ENCODE data around the gene FHAD1.
A peak's percentile ranks its signal among the peaks of the same experiment; 100 is the strongest.
"Not testable (repeated sequence)": the region's sequence is repeated elsewhere in the genome, so short reads cannot be mapped to it uniquely, and the experiment has no call there.

The FHAD1 gene

DNA sequence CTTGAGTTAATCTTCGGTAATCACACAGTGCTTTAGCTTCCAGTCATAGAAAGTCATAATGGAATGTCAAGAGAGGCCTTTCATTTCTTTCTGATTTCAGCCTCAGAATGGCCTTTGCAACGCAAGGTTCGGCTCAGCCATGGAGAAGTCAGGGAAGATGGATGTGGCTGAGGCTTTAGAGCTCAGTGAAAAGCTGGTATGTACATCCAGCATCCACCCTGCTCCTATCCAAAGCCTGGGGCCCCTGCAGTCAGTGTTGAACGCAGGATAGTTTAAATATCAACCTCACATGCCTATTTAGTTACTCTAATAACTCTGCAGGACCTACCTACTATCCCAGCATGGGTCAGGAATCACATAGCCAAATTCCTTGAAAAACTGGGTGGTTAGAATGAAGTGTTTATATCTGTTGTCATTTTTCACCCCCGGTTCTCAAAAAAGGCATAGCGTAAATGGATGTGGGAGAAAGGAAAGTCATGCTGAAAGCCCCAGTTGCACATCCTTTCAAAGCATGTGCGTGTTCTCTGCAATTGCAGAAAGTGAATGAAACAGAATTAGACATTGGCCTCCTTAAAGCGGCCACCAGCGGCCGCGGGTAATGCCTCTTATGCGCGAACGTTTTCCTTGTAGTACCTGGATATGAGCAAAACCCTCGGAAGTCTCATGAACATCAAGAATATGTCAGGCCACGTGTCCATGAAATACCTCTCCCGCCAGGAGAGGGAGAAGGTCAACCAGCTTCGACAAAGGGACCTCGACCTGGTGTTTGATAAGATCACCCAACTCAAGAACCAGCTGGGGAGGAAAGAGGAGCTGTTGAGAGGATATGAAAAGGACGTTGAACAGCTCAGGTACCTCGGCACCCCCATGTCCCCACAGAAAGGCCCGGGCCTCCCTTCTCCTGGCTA is 133.8 kb downstream of the FHAD1 start:
- no peak for DNase-seq

DNA sequence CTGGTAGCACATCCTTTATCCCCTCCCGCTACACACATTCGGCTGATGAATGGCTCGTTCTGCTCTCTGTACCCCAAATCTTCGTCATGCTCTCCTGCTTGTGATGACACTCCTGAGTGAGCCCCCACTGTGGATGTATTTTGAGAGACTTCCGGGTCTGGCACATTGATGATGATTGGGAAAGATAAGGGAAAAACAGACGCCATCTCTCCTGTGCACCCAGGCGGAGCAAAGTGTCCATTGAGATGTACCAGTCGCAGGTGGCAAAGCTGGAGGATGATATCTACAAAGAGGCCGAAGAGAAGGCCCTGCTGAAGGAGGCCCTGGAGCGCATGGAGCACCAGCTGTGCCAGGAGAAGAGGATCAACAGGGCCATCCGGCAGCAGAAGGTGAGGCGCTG is 134.8 kb downstream of the FHAD1 start:
- DNase-seq, result no peak

DNA sequence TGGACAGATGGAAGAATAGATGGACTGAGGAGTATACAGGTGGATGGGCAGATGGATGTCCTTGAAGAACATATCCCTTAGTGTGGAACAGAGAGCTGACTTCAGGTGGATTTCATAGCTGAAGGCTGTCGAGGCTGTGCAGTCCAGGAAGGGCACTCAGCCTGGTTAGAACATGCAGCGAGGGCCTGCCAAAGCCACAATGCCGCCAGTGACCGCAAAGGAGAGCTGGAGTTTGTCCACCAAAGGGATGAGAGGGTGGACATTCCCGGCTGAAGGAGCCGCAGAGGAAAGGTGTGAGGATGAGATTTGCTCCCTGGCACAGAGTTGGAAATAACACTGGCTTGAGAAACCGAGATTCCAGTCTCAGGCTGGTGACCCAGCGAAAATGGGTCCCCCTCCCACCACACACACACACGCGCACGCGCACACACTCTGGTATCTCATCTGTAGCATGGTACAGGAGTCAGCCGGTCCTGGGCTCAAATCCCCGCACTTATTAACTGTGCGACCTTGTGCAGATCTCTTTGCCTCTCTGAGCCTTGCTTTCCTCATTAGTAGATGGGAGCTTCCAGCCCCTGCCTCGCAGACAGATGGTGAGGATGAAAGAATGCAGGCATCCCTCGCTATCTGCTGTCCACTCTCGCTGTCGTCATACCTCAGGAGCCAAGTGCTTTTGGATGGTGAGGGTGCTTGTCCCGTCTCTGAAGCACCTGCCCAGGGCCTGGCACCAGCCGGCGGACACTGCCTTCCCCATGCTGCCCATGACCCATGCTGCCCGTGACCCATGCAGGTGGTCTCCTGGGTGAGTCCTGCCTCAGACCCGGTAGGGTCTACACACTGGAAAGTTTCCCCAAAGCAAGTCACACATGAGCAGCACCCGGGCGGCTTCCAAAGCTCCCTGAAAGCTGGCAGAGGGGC is 135.8 kb downstream of the FHAD1 start:
- no peak for DNase-seq

DNA sequence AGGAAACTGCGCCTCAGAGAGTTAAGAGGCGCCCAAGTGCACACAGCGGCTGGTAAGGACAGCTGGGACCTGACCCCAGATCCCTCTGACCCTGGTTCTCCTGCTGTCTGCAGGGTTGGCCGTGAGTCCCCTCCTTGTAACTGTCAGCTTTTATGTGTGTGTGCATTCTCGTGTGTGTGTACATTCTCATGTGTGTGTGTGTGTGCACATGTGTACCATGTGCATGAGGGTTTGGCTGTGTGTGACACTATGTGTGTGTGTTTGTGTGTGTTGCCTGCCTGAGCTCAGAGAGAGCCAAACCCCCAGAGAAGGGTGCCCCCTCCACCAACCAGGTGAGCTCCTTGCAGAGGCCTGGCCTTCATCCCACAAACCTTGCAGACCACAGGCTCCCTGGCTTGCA is 136.8 kb downstream of the FHAD1 start:
- DNase-seq, result no peak

DNA sequence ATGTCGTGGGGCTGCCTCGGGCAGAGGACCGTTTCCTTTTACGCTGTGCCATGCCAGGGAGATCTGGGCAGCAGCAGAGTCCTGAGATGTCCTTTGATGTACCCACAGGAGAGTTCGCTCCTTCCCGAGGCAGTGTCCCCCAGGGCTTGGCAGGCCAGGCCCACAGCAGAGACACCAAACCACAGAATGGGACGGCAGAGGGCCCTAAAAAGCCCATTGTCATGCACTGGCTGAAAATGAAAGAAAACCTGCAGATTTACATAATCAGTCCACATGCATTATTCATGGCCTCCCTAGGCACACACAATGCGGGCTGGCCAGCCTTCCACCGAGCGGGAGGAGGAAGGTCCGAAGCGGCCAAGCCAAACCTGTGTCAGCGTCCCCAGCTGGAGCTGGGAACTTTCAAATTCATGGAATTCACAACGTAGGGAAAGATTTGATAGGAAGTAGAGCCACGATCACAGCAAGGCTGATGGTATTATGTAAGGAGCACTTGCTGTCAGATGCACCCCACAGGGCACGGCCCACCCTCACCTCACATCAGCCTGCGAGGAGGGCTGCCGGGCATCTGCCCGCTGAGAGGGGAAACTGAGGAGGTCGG is 137.4 kb downstream of the FHAD1 start:
- DNase-seq, result no peak

DNA sequence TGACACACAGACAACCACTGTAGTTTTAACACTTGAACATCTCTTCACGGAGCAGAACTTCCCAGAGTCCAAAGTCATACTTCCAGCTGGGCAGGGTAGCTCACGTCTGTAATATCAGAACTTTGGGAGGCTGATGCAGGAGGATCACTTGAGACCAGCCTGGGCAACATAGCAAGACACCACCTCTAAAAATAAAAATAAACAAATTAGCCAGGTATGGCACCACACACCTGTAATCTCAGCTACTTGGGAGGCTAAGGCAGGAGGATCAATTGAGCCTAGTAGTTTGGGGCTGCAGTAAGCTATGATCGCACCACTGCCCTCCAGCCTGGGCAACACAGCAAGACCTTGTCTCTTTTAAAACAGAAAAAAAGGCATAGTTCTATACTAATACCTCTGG is 138.4 kb downstream of the FHAD1 start:
- DNase-seq, result no peak

DNA sequence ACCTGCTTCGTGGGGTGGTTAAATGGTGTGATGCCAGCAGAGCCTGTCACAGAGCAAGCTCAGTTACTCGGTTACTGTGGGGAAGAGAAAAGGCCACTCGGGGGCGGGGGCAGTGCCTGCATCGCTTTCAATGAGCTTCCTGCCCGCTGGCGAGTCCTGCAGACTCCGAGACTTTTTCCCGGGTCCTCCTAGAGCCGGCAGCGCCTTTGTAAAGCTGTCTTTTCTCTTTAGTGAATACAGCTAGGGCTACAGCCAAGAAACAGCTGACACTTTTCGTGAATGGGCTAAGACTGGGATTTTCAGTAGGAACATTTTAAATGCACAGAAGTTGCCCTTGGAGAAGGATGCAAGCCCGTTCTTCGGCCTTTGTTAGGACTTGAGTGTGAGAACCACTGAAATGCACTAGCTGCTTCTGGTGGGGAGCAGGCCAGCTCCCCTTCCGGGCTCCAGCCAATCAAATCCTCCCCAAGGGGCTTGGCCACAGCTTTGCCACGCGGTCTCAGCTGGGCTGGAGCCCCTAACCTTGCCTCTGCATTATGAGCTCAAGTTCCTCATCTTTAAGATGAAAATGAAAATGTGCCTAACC is 139.2 kb downstream of the FHAD1 start:
- peak; percentile 25 for DNase-seq

DNA sequence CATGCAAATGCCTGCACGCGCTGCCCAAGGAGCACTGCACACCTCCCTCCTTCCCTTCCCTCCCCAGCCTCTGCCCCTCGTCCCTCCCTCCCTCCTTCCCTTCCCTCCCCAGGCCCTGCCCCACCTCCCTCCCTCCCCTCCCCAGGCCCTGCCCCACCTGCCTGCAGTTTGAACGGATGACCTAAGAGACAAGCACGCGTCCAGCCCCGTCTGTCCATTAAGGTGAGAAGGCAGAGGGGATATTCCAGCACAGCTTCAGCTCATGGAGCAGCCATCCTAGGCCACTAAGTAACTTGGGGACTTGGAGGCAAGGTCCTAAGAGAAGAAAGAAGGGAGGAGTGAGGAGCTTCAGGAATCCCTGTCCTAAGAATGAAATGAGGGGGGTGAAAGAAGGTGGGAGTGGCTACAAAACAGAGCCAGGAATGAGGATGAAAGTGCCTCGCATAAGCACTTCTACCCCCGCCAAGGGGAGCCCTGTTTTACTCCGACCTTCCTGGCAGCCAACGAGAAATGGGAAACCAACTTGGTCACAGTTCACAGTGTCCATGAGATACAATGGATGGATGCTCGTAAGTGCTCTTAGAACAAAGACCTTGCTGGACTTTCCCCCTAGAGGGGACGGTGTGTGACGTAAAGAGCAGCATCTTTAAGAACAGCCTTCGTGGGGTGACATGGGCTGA is 141.3 kb downstream of the FHAD1 start:
- DNase-seq, result no peak

DNA sequence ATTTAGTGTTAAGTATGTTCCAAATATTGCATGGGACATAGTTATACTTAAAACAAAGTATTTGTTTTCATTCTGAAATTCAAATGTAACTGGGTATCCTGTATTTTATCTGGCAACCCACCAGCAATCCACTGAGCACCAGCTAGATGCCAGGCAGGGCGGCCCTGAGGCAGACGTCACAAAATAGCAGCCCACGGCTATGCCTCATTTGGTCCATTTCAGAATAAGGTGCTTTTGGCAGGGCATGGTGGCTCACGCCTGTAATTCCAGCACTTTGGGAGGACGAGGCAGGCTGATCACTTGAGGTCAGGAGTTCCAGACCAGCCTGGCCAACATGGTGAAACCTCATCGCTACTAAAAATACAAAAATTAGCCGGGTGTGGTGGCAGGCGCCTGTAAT is 142.8 kb downstream of the FHAD1 start:
- not testable (repeated sequence) for DNase-seq

DNA sequence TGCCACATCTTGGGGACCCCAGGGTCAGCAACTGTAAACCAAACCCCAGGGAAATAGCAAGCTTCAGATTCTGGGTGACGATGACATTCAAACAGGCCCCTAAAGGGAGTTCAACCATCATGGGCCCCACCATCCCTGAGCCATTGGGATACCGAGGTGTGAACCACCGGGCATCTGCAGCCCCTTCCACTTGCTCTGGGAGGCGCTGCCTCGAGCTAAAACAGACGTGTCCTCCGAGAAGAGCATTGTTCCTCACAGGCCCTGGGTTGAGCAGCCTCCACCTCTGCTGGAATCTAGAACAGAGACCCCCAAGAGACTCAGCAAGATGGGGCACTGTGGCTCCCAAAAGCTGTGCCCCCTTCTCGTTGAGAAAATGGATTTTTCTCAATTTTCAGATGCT is 143.6 kb downstream of the FHAD1 start:
- no peak for DNase-seq

DNA sequence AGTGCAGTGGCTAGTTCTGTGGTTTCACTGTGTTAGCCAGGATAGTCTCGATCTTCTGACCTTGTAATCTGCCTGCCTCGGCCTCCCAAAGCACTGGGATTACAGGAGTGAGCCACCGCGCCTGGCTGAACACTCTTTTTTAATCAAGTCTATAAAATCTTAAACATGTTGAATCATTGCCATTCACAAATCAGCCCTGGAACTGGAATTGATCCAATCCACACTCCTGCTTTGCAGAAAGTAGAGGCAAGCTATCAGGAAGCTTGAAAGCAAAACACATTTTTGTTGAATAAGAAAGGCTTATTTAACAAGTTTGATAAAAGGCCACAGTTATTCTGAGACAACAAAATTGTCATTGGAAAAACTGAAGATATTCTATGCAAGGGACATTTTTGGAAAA is 144.3 kb downstream of the FHAD1 start:
- no peak for DNase-seq

DNA sequence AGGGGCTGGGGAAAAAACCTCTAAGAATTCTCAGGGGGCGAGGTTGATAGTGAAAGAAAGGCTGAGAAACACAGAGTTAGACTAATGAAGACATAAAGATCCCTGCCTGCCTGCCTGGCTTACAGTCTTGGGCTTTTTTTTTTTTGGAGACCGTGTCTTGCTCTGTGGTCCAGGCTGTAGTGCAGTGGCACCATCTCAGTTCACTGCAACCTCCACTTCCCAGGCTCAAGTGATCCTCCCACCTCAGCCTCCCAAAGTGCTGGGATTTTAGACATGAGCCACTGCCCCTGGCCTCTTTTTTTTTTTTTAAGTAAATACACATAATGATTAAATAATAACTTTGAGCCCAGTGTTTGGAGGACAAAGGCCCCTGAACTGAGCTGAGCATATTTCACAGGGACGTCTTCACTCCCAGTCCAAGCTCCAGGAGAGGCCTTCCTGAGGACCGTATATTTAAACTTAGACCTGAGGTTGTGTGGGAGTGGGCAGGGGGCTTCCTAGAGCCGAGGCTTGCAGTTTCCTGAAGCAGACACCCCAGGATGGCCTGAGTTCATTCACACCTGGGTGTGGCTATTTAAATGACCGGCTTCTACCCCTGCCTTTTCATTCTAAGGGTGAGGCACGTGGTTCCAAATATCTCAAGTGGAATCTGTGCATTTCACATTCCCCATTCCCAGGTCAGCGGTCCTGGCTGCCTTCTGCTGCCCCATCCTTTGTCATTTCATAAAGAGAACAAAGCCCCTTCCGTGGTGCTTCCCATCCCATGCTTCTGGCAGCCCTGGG is 146.6 kb downstream of the FHAD1 start:
- no peak for DNase-seq

DNA sequence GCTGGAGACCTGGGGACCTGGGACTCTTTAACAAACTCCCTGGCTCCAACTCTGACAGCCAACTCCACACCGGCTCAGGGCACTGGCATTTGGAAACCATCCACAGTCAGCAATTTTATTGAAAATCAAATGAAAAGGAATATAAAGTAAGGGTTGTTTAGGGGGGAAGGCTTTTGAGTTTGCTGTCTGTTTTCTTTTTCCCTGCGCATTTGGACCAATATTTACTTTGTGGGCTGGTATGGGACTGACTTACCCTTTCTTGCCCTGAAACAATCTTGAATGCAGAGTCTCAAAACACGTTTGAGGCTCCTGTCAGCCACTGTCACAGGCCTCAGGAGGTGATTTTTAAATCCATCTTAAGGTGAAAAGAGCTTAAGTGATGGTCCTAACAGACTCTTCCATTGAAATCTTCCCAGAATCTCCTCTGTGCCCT is 147.3 kb downstream of the FHAD1 start:
- DNase-seq, result no peak

DNA sequence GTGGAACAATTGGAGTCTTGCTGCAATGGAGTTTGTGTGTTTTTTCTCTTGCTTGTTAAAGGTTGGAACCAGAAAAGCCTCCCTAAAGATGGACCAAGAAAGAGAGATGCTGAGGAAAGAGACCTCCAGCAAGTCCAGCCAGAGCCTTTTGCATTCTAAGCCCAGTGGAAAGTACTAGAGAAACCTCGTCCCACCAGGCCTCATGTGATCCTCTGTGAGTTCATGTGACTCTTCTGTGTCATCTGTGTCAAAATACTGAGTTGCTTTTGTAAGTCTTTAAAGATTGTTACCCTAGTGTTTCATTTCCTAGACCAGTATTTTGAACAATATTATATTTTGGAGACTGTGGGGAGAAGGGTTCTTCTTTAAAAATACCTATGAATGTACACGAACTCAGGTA is 150.2 kb downstream of the FHAD1 start:
- DNase-seq, result no peak

DNA sequence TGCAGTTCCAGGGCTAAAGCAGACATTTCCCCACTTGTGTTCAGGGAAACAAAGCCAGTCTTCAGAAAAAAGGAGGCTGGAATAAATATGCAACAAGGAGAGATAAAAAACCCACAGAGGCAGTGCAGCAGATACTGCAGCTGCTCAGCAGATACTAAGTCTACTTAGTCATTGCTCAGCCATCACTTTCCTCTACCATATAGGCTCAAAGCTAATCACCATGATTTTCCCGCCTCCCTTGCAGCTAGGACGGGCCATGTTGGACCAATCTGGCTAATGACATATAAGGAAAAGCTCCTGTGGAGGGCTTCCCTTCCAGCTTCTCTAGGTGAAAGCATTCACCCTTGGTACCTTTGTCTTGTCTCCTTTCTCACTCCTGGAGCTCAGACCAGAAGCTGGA is 152.7 kb downstream of the FHAD1 start:
- no peak for DNase-seq

DNA sequence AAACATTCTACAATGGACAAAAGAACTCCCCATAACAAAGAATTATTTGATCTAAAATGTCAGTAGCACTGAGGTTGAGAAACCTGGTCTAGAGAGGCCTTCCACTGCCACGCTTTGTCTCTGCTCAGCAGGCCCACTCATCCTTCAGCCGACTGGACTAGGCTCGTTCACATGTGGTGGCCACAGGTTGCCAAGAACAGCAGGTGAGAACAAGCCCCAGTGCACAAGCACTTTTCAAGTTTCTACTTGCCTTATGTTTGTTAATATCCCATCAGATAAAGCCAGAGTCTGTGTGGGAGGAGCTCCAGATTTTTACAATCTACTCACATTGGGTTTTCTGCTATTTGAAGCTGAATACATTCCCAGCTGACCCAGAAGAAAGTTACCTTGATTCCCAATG is 153.6 kb downstream of the FHAD1 start:
- DNase-seq, result no peak

DNA sequence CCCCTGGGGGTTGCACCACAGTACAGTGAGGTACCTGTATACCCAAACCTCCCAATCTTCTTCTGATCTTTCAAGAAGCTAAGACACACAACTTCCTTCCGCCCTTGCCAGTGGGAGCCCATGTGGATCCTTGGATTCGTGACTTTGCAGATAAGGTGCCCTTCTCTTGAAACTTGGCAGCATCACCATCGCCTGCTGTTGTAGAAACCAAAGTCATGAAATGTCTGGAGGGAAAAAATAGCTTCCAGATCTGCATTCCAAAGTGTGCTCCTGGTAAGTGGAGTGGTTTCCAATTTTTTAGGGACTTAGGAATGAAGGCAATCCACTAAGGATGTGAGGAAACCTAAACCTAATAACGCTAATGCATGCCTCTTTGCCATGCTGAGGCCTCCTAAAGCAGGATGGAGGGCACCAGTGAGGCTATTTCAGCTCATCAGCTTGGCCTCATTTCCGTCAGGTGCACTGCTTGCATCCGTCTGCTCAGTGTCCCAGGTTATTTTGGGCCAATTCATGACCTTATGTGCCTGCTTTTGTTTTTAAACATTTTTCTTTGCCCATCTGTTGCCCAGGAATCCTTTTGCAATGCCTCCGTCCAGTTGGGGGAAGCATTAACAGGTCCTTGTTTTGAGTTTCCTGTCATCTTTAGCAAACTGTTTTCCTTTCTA is 154.5 kb downstream of the FHAD1 start:
- no peak for DNase-seq

DNA sequence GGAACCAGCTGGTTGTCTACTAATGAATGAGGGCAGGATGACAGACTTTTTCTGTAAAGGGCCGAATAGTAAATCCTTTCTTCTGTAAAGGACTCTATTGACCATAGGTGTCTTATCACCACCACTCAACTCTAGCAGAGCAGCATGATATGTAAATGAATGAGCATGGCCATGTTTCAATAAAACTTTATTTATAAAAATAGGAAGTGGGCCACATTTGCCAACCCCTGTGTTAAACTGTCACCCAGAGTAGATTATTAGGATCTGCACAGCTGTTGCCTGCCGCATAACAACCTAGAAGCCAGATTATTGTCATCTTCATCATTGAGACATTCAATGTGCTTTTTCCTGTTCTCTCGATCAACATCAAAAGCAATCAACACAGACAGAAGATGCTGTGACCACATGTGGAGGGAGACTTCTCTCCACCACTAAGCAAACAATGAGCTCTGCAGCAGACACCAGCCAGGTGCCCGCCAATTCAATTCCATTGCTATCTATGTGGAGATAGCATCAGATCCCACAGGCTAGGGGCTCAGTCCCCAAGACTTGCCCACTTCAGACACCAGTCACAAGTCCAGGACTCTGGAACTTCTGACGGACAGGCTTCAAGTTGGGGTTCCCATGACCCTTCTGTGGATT is 155.9 kb downstream of the FHAD1 start:
- DNase-seq, result no peak

DNA sequence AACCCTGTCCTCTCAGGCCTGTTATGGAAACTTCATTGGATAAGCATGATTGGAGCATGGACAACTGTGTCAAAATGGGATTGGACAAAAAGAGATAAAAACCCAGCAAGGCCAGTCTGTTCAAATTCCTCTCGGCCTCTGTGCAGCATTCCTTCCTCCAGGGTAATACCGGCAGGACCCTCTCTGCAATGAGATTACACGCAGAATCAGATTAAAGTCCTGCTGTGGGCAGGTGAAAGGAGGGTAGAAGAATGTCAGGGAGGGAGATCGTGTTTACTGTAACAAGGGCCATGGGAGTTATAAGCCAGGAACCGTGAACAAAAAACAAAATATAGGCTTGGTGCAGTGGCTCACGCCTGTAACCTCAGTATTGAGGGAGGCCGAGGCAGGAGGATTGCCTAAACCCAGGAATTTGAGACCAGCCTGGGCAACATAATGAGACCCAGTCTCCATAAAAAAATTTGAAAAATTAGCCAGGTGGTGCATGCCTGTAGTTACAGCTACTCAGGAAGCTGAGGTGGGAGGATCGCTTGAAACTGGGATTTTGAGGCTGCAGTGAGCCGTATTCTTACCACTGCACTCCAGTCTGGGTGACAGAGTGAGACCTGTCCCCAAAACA is 157.0 kb downstream of the FHAD1 start:
- no peak for DNase-seq
